Measurements from ENCODE around the gene AKR1C4. TPM values are rescaled to one million over a fixed set of nuclear protein-coding genes. Genes with fewer than 3 reads are reported as not detected.
"Not testable (repeated sequence)": the region's sequence is repeated elsewhere in the genome, so short reads cannot be mapped to it uniquely, and the experiment has no call there.

Gene AKR1C4
- not detected in 2 replicates for total RNA-seq
- polyA plus RNA-seq (2012) = not detected

DNA sequence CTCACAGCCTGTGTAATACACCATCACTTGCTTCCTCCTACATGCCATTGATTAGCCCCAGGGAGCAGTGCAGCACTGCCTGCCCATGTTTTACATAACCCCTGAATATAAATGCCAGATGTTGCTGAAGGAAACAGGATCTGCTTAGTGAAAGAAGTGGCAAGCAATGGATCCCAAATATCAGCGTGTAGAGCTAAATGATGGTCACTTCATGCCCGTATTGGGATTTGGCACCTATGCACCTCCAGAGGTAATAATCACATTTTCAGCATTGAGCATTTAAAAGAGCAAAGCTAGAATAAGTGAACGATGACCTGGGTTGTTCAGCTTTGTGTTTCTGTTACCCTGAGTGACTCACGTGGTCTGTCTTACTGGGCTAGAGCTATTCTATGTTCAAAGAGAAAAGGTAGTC lies at the start of gene AKR1C4:
Gene AKR1C4, plus strand, starts transcription at position 136 of the 412 bp plus-strand sequence. Its CDS starts 31 bp downstream, at position 167.
- DNase-seq (ENCODE audit: low read depth) = no peak

DNA sequence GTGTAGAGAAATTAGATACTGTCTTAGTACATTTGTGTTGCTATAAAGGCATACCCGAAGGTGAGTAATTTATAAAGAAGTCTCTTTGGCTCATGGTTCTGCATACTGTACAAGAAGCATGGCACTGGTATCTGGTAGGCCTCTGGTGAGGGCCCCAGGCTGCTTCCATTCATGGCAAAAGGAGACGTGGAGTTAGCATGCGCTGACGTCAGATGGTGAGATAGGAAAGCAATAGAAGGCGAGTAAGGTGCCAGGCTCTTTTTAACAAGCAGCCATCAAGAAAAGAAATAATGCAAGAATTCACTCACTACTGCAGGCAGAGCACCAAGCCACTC lies 49.8 kb upstream of the AKR1C4 start:
- no peak for DNase-seq (ENCODE audit: low read depth)

GRCh38 chr10:5147255-5147980 lies 49.2 kb upstream of the AKR1C4 start:
- DNase-seq (ENCODE audit: low read depth) = no peak

GRCh38 chr10:5147981-5148677 lies 48.5 kb upstream of the AKR1C4 start:
- DNase-seq (ENCODE audit: low read depth) = no peak

GRCh38 chr10:5148678-5149032 lies 48.0 kb upstream of the AKR1C4 start:
- no peak for DNase-seq (ENCODE audit: low read depth)

GRCh38 chr10:5151076-5151475 lies 45.6 kb upstream of the AKR1C4 start:
- DNase-seq (ENCODE audit: low read depth) = no peak

- DNase-seq (ENCODE audit: low read depth) = no peak
Observed at GRCh38 chr10:5155951-5156350, 40.7 kb upstream of the AKR1C4 start.

GRCh38 chr10:5157501-5157900 lies 39.1 kb upstream of the AKR1C4 start:
- DNase-seq (ENCODE audit: low read depth) = no peak

DNA sequence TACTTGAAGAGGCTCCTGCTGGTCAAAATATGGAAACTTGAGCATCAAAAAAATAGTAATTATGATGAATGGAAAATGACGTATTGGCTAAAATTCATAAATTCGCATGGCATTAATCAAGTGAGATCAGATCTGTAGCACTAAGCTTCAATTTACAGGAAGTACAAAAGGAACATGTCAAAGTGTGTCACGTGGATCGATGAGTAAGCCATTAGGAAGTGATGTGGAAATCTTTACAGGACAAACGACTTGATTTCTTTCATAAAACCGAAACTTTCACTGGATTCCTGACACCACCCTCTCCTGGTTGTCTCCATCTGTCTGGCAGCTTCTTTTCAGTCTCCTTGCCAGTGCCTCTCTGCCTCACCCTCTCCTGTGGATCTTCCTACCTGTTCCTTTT lies 37.5 kb upstream of the AKR1C4 start:
- DNase-seq (ENCODE audit: low read depth) = no peak

GRCh38 chr10:5163487-5163886 lies 33.1 kb upstream of the AKR1C4 start:
- DNase-seq (ENCODE audit: low read depth) = no peak

GRCh38 chr10:5165738-5166137 lies 30.9 kb upstream of the AKR1C4 start:
- DNase-seq (ENCODE audit: low read depth) = peak; percentile 8

DNA sequence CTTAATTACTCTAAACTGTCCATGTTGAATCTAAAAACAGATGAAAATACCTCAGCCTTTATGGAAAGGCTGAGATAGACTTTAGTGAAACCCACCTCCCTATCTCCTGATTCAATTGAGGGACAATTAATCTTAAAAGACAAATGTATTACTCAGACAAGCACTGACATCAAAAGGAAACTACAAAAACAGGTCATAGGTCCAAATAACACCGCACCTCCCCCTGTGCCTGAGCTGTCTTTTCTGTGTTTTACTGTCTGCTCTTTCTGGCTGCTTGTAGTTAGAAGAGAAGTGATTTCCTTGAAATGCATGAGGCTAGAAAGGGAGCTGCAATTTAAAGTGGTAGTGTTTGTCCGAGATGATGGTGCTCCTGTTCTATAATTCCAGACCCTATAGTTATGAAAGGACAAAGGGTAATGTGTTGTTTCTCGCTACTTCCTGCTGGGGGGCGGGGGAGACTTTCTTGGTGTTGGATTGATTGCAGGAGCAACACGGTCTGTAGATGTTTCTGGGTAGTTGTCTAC lies 27.7 kb upstream of the AKR1C4 start:
- no peak for DNase-seq (ENCODE audit: low read depth)

- DNase-seq (ENCODE audit: low read depth) = not testable (repeated sequence)
Observed at GRCh38 chr10:5175581-5175980, 21.1 kb upstream of the AKR1C4 start.

- DNase-seq (ENCODE audit: low read depth) = not testable (repeated sequence)
Observed at GRCh38 chr10:5180503-5180902, 16.1 kb upstream of the AKR1C4 start.

DNA sequence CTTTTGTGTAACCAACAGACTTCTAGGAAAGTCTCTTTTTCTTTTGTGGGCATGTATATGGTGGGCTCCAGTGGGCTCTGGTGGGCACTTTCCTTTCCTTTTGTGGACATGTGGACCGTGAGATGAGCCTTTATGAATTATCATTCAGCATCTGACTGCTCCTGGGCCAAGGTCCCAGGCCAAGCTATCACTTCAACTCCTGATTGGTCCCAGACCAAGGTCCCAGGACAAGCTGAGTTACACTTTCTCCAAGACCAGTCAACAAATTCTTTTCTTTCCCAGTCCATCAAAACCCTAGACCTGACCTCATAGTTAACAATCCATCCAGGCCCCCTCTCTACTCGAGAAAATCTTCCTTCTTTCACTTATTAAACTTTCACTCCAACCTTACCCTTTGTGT lies 12.7 kb upstream of the AKR1C4 start:
- DNase-seq (ENCODE audit: low read depth) = no peak

GRCh38 chr10:5184987-5185775 lies 11.5 kb upstream of the AKR1C4 start, which contains the start of gene AKR1C8:
Gene AKR1C8, minus strand, starts transcription at chr10:5185150. Its CDS starts 46 bp downstream, at chr10:5185104.
- DNase-seq (ENCODE audit: low read depth) = peak; percentile 5

- DNase-seq (ENCODE audit: low read depth) = no peak
Observed at GRCh38 chr10:5187867-5188266, 8.8 kb upstream of the AKR1C4 start.

GRCh38 chr10:5188358-5188757 lies 8.3 kb upstream of the AKR1C4 start:
- DNase-seq (ENCODE audit: low read depth) = no peak

DNA sequence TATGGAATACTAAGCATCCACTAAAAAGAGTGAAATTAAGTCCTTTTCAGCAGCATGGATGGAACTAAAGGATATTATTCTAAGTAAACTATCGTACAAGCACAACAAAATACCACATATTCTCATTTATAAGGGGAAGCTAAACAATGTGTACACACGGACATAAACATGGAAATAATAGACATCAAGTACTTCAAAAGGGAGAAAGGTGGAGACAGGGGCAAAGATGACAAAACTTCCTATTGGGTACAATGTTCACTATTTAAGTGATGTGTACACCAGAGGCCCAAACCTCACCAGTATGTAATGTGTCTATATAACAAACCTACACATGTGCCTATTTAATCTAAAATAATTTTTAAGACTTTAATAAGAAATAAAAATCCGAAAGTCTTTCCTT lies 2.2 kb upstream of the AKR1C4 start:
- no peak for DNase-seq (ENCODE audit: low read depth)

DNA sequence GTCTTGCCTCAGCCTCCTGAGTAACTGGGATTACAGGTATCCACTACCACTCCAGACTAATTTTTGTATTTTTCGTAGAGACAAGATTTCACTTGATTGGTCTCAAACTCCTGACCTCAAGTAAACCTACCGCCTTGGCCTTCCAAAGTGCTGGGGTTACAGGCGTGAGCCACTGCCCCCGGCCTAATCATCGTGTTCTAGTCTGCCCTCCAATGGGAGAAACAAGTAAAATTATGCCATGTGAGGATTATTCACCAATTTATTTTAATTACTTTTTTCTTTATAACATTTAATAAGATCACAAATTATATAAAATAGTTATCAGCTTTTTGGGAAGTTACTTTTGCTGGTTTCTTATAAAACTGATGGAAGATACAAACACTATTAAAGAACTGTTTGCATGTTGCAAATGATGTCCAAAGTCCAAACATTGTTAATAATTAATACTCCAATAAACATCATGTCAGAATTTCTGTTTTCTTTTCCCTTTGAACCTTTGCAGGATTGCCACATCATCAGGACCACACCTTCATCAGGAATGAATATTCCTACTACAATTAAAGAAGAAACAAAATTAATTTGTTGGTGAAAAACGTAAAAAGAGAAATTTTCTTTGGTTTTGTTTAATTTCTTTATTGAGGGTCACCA lies 786 bp upstream of the AKR1C4 start:
- no peak for DNase-seq (ENCODE audit: low read depth)

- DNase-seq (ENCODE audit: low read depth) = no peak
Observed at GRCh38 chr10:5198386-5198785, 1.7 kb downstream of the AKR1C4 start.
